ENCODE results near the gene RBCK1. TPM values are rescaled to one million over a fixed set of nuclear protein-coding genes. Genes with fewer than 3 reads are reported as not detected.

RBCK1 gene
- total and polyA plus RNA-seq, 9 of the 15 experiments (the other 6 are each of a cell fraction or from before 2014, with no cell fraction given): 5.9 to 59.3 (median 26.5) TPM

DNA sequence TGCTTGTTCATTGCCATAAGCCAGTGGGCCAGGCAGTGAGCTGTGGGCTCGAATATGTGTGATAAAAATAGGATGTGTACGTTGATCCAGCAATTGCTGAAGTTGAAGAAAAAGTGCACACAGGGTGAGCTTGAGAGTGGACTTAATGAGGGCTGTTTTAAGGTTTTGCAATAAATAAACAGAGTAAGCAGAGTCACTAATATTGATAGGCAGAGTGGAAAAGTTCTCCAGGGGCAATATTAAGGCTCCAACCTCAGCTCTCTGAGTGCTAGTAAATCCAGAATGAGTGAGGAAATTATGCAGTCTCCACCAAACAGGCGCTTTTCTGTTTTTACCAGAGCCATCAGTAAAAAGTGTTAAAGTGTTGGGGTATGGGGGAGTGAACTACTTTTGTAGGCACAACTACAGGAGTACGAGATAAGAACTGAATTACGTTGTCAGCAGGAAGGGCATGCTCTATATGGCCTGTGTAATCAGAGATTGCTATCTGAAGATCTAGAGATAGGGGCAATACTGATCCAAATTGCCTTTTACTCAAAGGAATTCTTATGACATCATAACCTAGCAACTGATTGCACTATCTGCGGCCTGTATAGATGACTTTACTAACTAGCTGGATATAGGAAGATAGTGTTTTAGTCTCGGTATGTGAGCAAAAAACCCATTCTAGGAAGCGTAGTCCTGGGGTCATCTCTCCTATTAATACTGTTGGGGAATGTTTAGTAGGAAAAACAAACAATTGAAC lies 61.8 kb downstream of the RBCK1 start:
- 47% methylated on average over 7 of the region's 8 CpGs for WGBS (ENCODE audit: insufficient coverage, low coverage, missing lambda C conversion rate)
- CTCF ChIA-PET (ENCODE audit: low intra/inter-chr PET ratio): no interaction called here
- H3K4me3 ChIP-seq: no peak overlapping the region
- no peak overlapping the region for H3K27ac ChIP-seq (ENCODE audit: extremely low read depth, low read depth, low read length)
- ATAC-seq (no peak), FAIRE-seq (no peak), DNase-seq (ENCODE audit: extremely low read depth in 1 of 4, low spot score in 3 of 4) (no peak)
- H2AFZ ChIP-seq (ENCODE audit: low read depth, low read length): no peak overlapping the region
- in situ Hi-C loops (cut with MboI) (no loop called here), intact Hi-C loops (cut with micrococcal nuclease) (no loop called here)
- BruUV-seq (replicated peaks): no TSS peak
- H3K9ac ChIP-seq (ENCODE audit: insufficient read depth in 1 of 2, low read depth in 2 of 2, low read length in 2 of 2): no peak overlapping the region
- peaks cover 4% of the 10 kb centered on the region for H3K9me3 ChIP-seq (replicated peaks; ENCODE audit: control insufficient read depth, insufficient read depth, low read depth, low read length)
- H4K20me1 ChIP-seq (replicated peaks; ENCODE audit: control insufficient read depth, insufficient read depth, low read length): no peaks in the 10 kb centered on the region
- H3K4me2 ChIP-seq (ENCODE audit: insufficient read depth, low read length): no peak overlapping the region
- H3K27me3 ChIP-seq (ENCODE audit: control insufficient read depth in 2 of 2, insufficient read depth in 2 of 2, low read length in 2 of 2): no peaks in the 10 kb centered on the region
- TF ChIP-seq SMARCA4 (IDR thresholded peaks at IDR 0.05) (no peak), DPF2 (IDR thresholded peaks at IDR 0.05) (peak; percentile 35; the same call in 1 of the 2 replicates), GATA2 (CRISPR knock-in tag; IDR thresholded peaks at IDR 0.05) (0 out of 2 replicates have a peak, but pooled peaks have one; percentile 46), ARID1B (IDR thresholded peaks at IDR 0.05) (0 out of 2 replicates have a peak, but pooled peaks have one; percentile 13), ATF7 (IDR thresholded peaks at IDR 0.05) (0 out of 2 replicates have a peak, but pooled peaks have one; percentile 17), ZNF75A (CRISPR knock-in tag; IDR thresholded peaks at IDR 0.05) (no peak)
- POLR2A ChIA-PET: interaction anchor here (1.6 kb wide), 1 partner anchor 10 kb away, joined by 8 read pairs; no protein-coding TSS in a partner anchor
- H3K9me1 ChIP-seq (ENCODE audit: control insufficient read depth, insufficient read depth, low read length): no peaks in the 10 kb centered on the region
- no peaks in the 10 kb centered on the region; a peak in 1 of 5 replicates for H3K4me1 ChIP-seq (replicated peaks in 1 of 2; ENCODE audit: control insufficient read depth in 2 of 2, insufficient read depth in 2 of 2, low read length in 2 of 2)
- H3K36me3 ChIP-seq (ENCODE audit: control insufficient read depth, insufficient read depth, low read length): peaks cover 7% of the 10 kb centered on the region; the same call in 1 of the 3 replicates
- no peaks in the 10 kb centered on the region for H3K79me2 ChIP-seq (ENCODE audit: control insufficient read depth, insufficient read depth, low read length)
